Measurements from ENCODE around the gene LTBR. TPM values are rescaled to one million over a fixed set of nuclear protein-coding genes. Genes with fewer than 3 reads are reported as not detected.

The LTBR gene
- total and polyA plus RNA-seq, 2 experiments from 2014 or later: 0.65 to 4.1 TPM

DNA sequence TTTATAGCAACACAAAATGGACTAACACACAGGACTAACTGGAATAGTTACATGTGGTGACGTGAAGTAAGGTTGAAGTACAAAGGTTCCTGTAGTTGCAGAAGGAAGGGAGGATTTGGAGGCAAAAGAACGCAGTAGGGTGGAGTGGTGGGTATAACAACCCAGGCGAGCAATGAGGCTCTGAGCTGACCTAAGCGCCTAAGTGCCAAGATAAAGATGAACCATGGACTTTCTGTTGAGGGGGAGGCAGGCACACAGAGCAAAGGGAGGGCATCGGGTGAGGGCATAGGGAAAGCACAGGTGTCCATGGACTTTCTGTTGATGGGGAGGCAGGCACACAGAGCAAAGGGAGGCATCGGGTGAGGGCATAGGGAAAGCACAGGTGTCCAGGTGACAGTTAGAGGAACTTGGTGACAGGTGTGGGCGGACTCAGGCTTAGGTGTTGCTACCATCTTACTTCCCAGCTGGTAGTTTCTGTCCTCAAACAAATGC, 23.8 kb upstream of the LTBR start:
- H3K36me3 ChIP-seq: no peaks in the 10 kb centered on the region
- no peak for DNase-seq (ENCODE audit: low read depth in 1 of 2, low spot score in 1 of 2)
- no peaks in the 10 kb centered on the region for H3K27me3 ChIP-seq
- H3K4me3 ChIP-seq: no peak overlapping the region
- TF ChIP-seq, protein P1, sequence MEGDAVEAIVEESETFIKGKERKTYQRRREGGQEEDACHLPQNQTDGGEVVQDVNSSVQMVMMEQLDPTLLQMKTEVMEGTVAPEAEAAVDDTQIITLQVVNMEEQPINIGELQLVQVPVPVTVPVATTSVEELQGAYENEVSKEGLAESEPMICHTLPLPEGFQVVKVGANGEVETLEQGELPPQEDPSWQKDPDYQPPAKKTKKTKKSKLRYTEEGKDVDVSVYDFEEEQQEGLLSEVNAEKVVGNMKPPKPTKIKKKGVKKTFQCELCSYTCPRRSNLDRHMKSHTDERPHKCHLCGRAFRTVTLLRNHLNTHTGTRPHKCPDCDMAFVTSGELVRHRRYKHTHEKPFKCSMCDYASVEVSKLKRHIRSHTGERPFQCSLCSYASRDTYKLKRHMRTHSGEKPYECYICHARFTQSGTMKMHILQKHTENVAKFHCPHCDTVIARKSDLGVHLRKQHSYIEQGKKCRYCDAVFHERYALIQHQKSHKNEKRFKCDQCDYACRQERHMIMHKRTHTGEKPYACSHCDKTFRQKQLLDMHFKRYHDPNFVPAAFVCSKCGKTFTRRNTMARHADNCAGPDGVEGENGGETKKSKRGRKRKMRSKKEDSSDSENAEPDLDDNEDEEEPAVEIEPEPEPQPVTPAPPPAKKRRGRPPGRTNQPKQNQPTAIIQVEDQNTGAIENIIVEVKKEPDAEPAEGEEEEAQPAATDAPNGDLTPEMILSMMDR (IDR thresholded peaks at IDR 0.05; ENCODE audit: low read depth, low read length): no peak
- no peak overlapping the region for H3K27ac ChIP-seq
- H3K9me3 ChIP-seq (ENCODE audit: low read depth): no peaks in the 10 kb centered on the region
- H3K4me1 ChIP-seq (ENCODE audit: low read depth): no peaks in the 10 kb centered on the region

DNA sequence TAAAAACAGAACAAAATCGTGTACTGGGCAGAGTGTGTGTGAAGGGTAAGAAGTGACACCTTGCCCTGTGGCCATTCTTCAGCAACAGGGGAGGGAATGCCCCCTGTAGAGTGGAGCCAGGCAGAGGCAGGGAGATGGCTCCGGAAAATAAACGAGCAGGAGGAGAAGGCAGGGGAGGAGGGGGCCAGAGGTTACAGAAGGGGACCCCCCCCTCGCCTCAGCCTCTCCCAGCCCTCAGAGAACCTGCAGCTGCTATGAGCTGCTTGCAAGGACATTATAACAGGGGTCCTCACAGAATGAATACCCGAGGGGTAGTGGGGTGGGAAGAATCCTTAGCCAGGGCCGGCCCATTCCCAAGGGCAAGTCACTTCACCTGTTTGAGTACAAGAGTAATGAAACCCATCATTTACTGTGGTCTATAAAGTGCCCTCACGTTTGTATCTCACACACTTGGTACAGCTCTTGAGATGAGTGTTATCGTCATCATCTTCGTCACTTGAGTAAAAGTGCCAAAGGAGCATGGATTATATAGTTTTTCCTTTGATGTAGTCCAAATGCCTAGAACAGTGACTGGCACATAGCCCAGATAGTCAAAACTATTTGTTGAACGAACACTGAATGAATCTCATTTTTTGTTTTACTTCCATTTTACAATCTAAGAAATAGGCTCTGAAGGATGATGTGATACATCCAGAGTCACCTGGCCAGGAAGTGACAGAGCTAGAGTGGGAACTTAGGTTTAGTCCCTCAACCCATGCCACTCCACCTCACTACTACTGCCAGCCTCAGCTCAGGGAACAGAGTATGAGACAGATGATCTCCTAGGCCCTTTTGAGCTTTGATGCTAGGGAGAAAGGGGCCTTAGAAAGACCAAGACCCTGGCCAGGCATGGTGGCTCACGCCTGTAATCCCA, 23.1 kb upstream of the LTBR start:
- DNase-seq (ENCODE audit: low read depth in 1 of 2, low spot score in 1 of 2): no peak
- H3K27me3 ChIP-seq: no peaks in the 10 kb centered on the region

DNA sequence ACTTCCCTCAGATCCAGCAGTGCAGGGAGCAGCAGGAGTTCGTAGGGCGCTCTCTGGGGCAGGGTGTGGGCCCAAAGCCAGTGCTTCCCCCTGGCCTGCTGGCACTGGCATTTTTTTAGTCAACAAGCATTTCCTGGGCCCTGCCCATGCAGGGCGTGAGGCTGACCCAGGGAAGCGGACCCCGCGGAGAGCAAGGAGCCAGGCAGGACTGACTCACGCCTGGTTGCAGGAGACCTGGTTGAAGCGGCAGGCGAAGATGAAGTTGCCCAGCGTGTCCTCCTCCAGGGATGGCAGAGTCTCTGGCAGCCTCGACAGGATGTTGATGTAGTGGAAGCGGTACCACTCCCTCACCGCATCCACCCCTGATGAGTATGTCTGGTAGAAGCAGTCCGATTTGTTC, 22.1 kb upstream of the LTBR start:
- Histone ChIP-seq H3K36me3 (no peaks in the 10 kb centered on the region), H3K4me3 (no peak overlapping the region), H3K27ac (no peak overlapping the region), H3K4me1 (ENCODE audit: low read depth) (no peaks in the 10 kb centered on the region), H3K9me3 (ENCODE audit: low read depth) (no peaks in the 10 kb centered on the region), H3K27me3 (no peaks in the 10 kb centered on the region)
- no peak for DNase-seq (ENCODE audit: low read depth in 1 of 2, low spot score in 1 of 2)
- TF ChIP-seq, protein P1 (IDR thresholded peaks at IDR 0.05; ENCODE audit: low read depth, low read length): no peak

More for the DNA sequence above, 23.1 kb upstream of the LTBR start:
- no peak overlapping the region for H3K4me3 ChIP-seq
- H3K9me3 ChIP-seq (ENCODE audit: low read depth): no peaks in the 10 kb centered on the region
- H3K4me1 ChIP-seq (ENCODE audit: low read depth): no peaks in the 10 kb centered on the region
- H3K27ac ChIP-seq: no peak overlapping the region
- TF ChIP-seq, protein P1 (IDR thresholded peaks at IDR 0.05; ENCODE audit: low read depth, low read length): no peak
- no peaks in the 10 kb centered on the region for H3K36me3 ChIP-seq

DNA sequence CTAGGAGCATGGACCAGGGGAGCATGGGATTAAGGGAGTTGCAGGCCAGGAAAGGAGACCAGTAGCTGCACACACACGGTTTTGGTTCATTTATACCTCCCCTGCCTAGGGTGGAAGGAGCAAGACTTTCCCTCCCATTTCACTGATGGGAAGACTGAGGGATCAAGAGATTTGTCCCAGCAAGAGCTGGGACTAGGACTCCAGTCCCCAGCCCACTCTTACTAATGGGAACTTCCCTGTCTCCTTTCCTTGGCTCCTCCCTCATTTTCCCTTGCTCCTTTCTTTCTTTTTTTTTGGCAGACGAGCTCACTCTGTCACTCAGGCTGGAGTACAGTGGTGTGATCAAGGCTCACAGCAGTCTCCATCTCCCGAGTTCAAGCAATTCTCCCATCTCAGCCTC, 21.6 kb upstream of the LTBR start:
- Histone ChIP-seq H3K27me3 (no peaks in the 10 kb centered on the region), H3K9me3 (ENCODE audit: low read depth) (no peaks in the 10 kb centered on the region), H3K4me1 (ENCODE audit: low read depth) (no peaks in the 10 kb centered on the region), H3K27ac (no peak overlapping the region), H3K4me3 (no peak overlapping the region), H3K36me3 (no peaks in the 10 kb centered on the region)
- DNase-seq (ENCODE audit: low read depth in 1 of 2, low spot score in 1 of 2): no peak
- TF ChIP-seq, protein P1 (IDR thresholded peaks at IDR 0.05; ENCODE audit: low read depth, low read length): no peak

DNA sequence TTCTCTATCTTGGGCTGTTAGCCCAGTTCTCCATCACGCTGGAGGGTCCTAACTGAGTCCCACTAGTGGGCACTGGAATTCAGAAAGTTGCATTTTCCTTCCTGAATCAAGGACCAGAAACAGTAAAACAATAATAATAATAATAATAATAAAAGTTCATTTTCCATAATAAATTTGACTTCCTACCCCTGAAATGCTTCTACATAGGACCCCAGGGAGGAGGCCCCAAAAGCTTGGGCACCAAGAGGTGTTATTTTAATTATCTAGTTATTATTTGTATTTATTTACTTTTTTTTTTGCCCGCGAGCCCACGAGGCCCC, 21.0 kb upstream of the LTBR start:
- Histone ChIP-seq H3K4me3 (peak overlapping the region; percentile 29), H3K27ac (no peak overlapping the region), H3K4me1 (ENCODE audit: low read depth) (no peaks in the 10 kb centered on the region), H3K36me3 (no peaks in the 10 kb centered on the region), H3K27me3 (no peaks in the 10 kb centered on the region), H3K9me3 (ENCODE audit: low read depth) (no peaks in the 10 kb centered on the region)
- TF ChIP-seq, protein P1 (IDR thresholded peaks at IDR 0.05; ENCODE audit: low read depth, low read length): no peak
- DNase-seq (ENCODE audit: low read depth in 1 of 2, low spot score in 1 of 2): no peak

Measured in cardiac muscle cell (in vitro differentiated cells and primary cell).